Measurements from ENCODE around the gene TIAM1.

TIAM1 gene

GRCh38 chr21:31164713-31165694, 179.1 kb downstream of the TIAM1 start:
- Histone ChIP-seq H3K4me3 (ENCODE audit: low read depth in 1 of 2, low read length in 2 of 2) (no peak overlapping the region), H3K4me1 (ENCODE audit: control insufficient read depth in 1 of 2, insufficient read depth in 2 of 2, low read length in 2 of 2) (no peaks in the 10 kb centered on the region), H3K9me3 (ENCODE audit: control insufficient read depth in 1 of 2, low read length in 2 of 2) (no peaks in the 10 kb centered on the region), H3K36me3 (ENCODE audit: control insufficient read depth in 1 of 2, insufficient read depth in 2 of 2, low read length in 2 of 2) (no peaks in the 10 kb centered on the region), H3K27ac (ENCODE audit: low read depth, low read length) (no peak overlapping the region), H3K27me3 (ENCODE audit: control insufficient read depth in 1 of 2, insufficient read depth in 2 of 2, low read length in 2 of 2) (no peaks in the 10 kb centered on the region), H3K9ac (ENCODE audit: low read depth in 1 of 2, low read length in 2 of 2) (no peak overlapping the region)

- Histone ChIP-seq H3K36me3 (ENCODE audit: control insufficient read depth in 1 of 2, insufficient read depth in 2 of 2, low read length in 2 of 2) (no peaks in the 10 kb centered on the region), H3K9me3 (ENCODE audit: control insufficient read depth in 1 of 2, low read length in 2 of 2) (no peaks in the 10 kb centered on the region), H3K27me3 (ENCODE audit: control insufficient read depth in 1 of 2, insufficient read depth in 2 of 2, low read length in 2 of 2) (no peaks in the 10 kb centered on the region), H3K4me1 (ENCODE audit: control insufficient read depth in 1 of 2, insufficient read depth in 2 of 2, low read length in 2 of 2) (no peaks in the 10 kb centered on the region), H3K9ac (ENCODE audit: low read depth in 1 of 2, low read length in 2 of 2) (no peak overlapping the region), H3K4me3 (ENCODE audit: low read depth in 1 of 2, low read length in 2 of 2) (no peak overlapping the region), H3K27ac (ENCODE audit: low read depth, low read length) (no peak overlapping the region)
Observed at GRCh38 chr21:31162827-31163226, 181.2 kb downstream of the TIAM1 start.

GRCh38 chr21:31162079-31162699, 181.9 kb downstream of the TIAM1 start:
- H3K27me3 ChIP-seq (ENCODE audit: control insufficient read depth in 1 of 2, insufficient read depth in 2 of 2, low read length in 2 of 2): no peaks in the 10 kb centered on the region
- peaks cover 5% of the 10 kb centered on the region in 2 donors for H3K9me3 ChIP-seq (ENCODE audit: control insufficient read depth in 1 of 2, low read length in 2 of 2)
- no peak overlapping the region for H3K9ac ChIP-seq (ENCODE audit: low read depth in 1 of 2, low read length in 2 of 2)
- no peaks in the 10 kb centered on the region for H3K36me3 ChIP-seq (ENCODE audit: control insufficient read depth in 1 of 2, insufficient read depth in 2 of 2, low read length in 2 of 2)
- no peak overlapping the region for H3K27ac ChIP-seq (ENCODE audit: low read depth, low read length)
- H3K4me3 ChIP-seq (ENCODE audit: low read depth in 1 of 2, low read length in 2 of 2): no peak overlapping the region
- no peaks in the 10 kb centered on the region for H3K4me1 ChIP-seq (ENCODE audit: control insufficient read depth in 1 of 2, insufficient read depth in 2 of 2, low read length in 2 of 2)

DNA sequence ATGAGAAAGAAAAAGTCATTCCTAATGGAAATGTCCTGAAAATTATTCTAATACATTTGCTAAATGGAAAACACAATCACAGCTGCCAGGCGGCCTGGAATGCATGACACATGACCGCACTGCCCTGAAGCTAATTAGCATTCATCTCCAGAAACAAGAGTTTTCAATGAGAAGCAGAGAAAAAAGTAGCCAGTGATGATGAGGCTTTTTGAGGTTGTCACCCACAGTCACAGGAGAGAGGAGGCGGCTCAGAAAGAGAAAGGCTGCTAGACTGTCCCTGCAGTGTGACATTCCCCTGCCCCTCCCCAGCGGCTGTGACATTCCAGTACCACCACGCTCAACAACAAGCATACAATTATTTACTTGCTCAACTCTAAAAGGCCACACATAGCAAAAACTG, 182.9 kb downstream of the TIAM1 start:
- Histone ChIP-seq H3K4me3 (ENCODE audit: low read depth in 1 of 2, low read length in 2 of 2) (no peak overlapping the region), H3K9me3 (ENCODE audit: control insufficient read depth in 1 of 2, low read length in 2 of 2) (peaks cover 6 to 15% of the 10 kb centered on the region in 2 donors), H3K36me3 (ENCODE audit: control insufficient read depth in 1 of 2, insufficient read depth in 2 of 2, low read length in 2 of 2) (no peaks in the 10 kb centered on the region), H3K27ac (ENCODE audit: low read depth, low read length) (no peak overlapping the region), H3K4me1 (ENCODE audit: control insufficient read depth in 1 of 2, insufficient read depth in 2 of 2, low read length in 2 of 2) (no peaks in the 10 kb centered on the region), H3K9ac (ENCODE audit: low read depth in 1 of 2, low read length in 2 of 2) (no peak overlapping the region), H3K27me3 (ENCODE audit: control insufficient read depth in 1 of 2, insufficient read depth in 2 of 2, low read length in 2 of 2) (no peaks in the 10 kb centered on the region)

DNA sequence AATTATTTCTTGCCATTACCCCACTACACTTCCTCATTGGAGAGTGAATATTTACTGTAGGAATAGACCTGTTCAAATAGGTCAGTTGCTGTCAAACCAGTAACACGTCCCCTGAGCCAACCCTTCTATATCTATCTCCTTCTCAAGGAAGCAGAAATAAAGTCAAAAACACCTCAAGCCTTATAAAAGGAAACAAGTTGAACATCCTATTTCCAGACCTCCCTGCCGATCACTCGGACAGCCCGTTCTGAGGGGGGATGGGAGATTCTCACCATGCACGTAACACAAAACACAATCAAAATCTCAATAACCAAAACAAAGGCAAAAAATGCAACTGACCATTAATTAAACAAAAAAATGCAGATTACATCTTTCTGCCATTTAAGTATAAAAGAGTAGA, 184.3 kb downstream of the TIAM1 start:
- Histone ChIP-seq H3K36me3 (ENCODE audit: control insufficient read depth in 1 of 2, insufficient read depth in 2 of 2, low read length in 2 of 2) (no peaks in the 10 kb centered on the region), H3K9ac (ENCODE audit: low read depth in 1 of 2, low read length in 2 of 2) (no peak overlapping the region), H3K4me1 (ENCODE audit: control insufficient read depth in 1 of 2, insufficient read depth in 2 of 2, low read length in 2 of 2) (no peaks in the 10 kb centered on the region), H3K27ac (ENCODE audit: low read depth, low read length) (no peak overlapping the region), H3K27me3 (ENCODE audit: control insufficient read depth in 1 of 2, insufficient read depth in 2 of 2, low read length in 2 of 2) (no peaks in the 10 kb centered on the region), H3K4me3 (ENCODE audit: low read depth in 1 of 2, low read length in 2 of 2) (no peak overlapping the region), H3K9me3 (ENCODE audit: control insufficient read depth in 1 of 2, low read length in 2 of 2) (peaks cover 6 to 18% of the 10 kb centered on the region in 2 donors)

DNA sequence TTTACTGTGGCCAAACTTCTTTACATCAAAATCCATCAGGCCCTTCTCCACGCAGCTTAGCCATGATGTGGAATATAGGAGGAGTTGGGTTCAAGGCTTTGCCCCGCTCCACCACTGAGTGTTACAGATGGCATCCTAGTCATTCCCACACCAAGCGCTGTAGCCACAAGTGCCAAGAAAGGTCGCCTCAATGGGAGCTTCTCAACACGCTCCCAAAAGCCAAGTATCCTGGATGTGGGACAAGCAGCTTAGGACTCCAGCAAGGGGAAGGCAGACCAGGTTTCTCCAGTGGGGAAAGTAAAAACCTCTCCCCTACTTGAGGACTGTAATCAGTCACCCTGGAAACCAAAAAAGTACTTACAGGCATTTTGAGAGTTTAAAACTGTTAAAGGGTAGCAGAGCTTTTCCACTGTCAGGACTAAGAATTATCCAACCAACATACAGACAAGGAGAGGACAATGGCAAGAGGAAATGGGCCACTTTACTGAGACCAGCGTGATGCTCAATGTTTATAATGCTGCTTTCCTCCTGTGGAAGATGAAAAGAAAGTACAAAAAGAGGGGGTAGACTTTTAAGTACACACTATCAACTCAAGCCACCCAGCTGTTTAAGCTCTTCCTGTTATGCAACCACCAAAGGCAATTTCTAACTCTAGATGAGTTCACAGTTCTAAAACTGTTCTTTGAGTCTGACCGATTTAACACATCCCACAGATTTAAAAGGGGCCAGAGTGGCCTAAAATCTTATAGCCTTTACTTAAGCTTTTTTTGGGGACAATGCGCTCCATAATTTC, 185.1 kb downstream of the TIAM1 start:
- Histone ChIP-seq H3K9me3 (ENCODE audit: control insufficient read depth in 1 of 2, low read length in 2 of 2) (peaks cover 6 to 18% of the 10 kb centered on the region in 2 donors), H3K4me1 (ENCODE audit: control insufficient read depth in 1 of 2, insufficient read depth in 2 of 2, low read length in 2 of 2) (no peaks in the 10 kb centered on the region), H3K4me3 (ENCODE audit: low read depth in 1 of 2, low read length in 2 of 2) (no peak overlapping the region), H3K9ac (ENCODE audit: low read depth in 1 of 2, low read length in 2 of 2) (no peak overlapping the region), H3K27me3 (ENCODE audit: control insufficient read depth in 1 of 2, insufficient read depth in 2 of 2, low read length in 2 of 2) (no peaks in the 10 kb centered on the region), H3K36me3 (ENCODE audit: control insufficient read depth in 1 of 2, insufficient read depth in 2 of 2, low read length in 2 of 2) (no peaks in the 10 kb centered on the region), H3K27ac (ENCODE audit: low read depth, low read length) (no peak overlapping the region)

GRCh38 chr21:31157756-31158155, 186.3 kb downstream of the TIAM1 start:
- H3K36me3 ChIP-seq (ENCODE audit: control insufficient read depth in 1 of 2, insufficient read depth in 2 of 2, low read length in 2 of 2): no peaks in the 10 kb centered on the region

DNA sequence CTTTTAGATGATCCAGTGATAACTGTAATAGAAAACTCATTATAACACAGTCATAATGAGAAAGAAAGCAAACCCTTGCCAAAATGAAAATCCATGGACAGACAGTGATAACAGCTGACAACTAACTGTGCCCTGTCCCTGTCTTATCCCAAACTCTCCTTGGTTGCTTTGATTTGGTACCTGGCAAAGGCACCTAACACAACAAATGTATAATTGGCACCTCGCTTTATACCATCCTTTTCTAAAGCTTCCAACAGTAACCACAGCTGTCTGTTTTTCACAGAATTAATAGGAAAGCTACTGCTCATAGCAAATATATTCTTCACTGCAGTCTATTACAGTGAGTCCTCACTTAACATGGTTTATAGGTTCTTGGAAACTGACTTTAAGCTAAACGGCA, 187.4 kb downstream of the TIAM1 start:
- Histone ChIP-seq H3K4me1 (ENCODE audit: control insufficient read depth in 1 of 2, insufficient read depth in 2 of 2, low read length in 2 of 2) (no peaks in the 10 kb centered on the region), H3K27ac (ENCODE audit: low read depth, low read length) (no peak overlapping the region), H3K9me3 (ENCODE audit: control insufficient read depth in 1 of 2, low read length in 2 of 2) (peaks cover 6 to 18% of the 10 kb centered on the region in 2 donors), H3K36me3 (ENCODE audit: control insufficient read depth in 1 of 2, insufficient read depth in 2 of 2, low read length in 2 of 2) (no peaks in the 10 kb centered on the region), H3K4me3 (ENCODE audit: low read depth in 1 of 2, low read length in 2 of 2) (no peak overlapping the region), H3K9ac (ENCODE audit: low read depth in 1 of 2, low read length in 2 of 2) (no peak overlapping the region), H3K27me3 (ENCODE audit: control insufficient read depth in 1 of 2, insufficient read depth in 2 of 2, low read length in 2 of 2) (no peaks in the 10 kb centered on the region)

More at GRCh38 chr21:31157756-31158155, 186.3 kb downstream of the TIAM1 start:
- H3K4me3 ChIP-seq (ENCODE audit: low read depth in 1 of 2, low read length in 2 of 2): no peak overlapping the region
- H3K9me3 ChIP-seq (ENCODE audit: control insufficient read depth in 1 of 2, low read length in 2 of 2): peaks cover 6 to 18% of the 10 kb centered on the region in 2 donors
- H3K9ac ChIP-seq (ENCODE audit: low read depth in 1 of 2, low read length in 2 of 2): no peak overlapping the region
- H3K27me3 ChIP-seq (ENCODE audit: control insufficient read depth in 1 of 2, insufficient read depth in 2 of 2, low read length in 2 of 2): no peaks in the 10 kb centered on the region
- no peaks in the 10 kb centered on the region for H3K4me1 ChIP-seq (ENCODE audit: control insufficient read depth in 1 of 2, insufficient read depth in 2 of 2, low read length in 2 of 2)
- no peak overlapping the region for H3K27ac ChIP-seq (ENCODE audit: low read depth, low read length)

- H3K27me3 ChIP-seq (ENCODE audit: control insufficient read depth in 1 of 2, insufficient read depth in 2 of 2, low read length in 2 of 2): no peaks in the 10 kb centered on the region
- H3K4me3 ChIP-seq (ENCODE audit: low read depth in 1 of 2, low read length in 2 of 2): no peak overlapping the region
- no peaks in the 10 kb centered on the region for H3K4me1 ChIP-seq (ENCODE audit: control insufficient read depth in 1 of 2, insufficient read depth in 2 of 2, low read length in 2 of 2)
- peaks cover 6 to 18% of the 10 kb centered on the region in 2 donors for H3K9me3 ChIP-seq (ENCODE audit: control insufficient read depth in 1 of 2, low read length in 2 of 2)
- no peak overlapping the region for H3K27ac ChIP-seq (ENCODE audit: low read depth, low read length)
- no peaks in the 10 kb centered on the region for H3K36me3 ChIP-seq (ENCODE audit: control insufficient read depth in 1 of 2, insufficient read depth in 2 of 2, low read length in 2 of 2)
- H3K9ac ChIP-seq (ENCODE audit: low read depth in 1 of 2, low read length in 2 of 2): no peak overlapping the region
Observed at GRCh38 chr21:31156169-31156568, 187.9 kb downstream of the TIAM1 start.

Data from duodenal mucosa (tissue), 2 donors.